Measurements from ENCODE around the gene TRIM34.

DNA sequence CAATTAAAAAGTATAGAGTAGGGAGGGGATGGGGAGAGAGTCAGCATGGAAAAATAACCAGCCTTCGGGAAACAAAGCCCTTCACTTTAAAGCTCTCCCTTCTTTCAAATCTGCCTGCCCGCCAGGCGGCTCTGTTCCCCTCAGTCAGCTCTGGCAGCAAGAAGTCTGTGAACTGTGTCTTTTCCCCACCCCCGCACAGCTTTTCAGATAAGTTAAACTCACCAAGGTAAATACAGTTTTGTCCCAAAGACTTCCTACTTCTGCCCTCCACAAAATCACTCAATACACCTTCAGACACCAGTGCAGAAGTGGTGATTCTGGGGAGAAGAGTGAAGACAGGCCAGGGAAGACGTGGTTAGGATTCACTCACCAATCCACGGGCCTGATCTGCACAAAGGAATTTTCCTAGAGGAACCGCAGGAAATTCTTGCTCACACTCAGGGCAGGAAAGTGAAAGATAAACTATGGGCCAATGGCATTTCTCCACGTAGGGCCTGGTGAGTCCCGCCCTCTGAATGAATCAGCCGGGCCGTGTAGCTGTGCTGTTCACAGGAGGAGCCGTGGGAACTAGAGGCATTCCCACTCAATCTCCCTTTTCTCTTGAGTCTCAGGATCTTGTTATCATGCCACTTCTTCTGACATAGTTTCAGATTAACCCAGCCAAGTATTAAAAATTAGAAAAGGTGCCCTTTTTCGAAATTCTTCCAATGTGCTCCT, 60.0 kb downstream of the TRIM34 start, which contains the start of gene TRIM5:
- TF ChIP-seq, protein P1, sequence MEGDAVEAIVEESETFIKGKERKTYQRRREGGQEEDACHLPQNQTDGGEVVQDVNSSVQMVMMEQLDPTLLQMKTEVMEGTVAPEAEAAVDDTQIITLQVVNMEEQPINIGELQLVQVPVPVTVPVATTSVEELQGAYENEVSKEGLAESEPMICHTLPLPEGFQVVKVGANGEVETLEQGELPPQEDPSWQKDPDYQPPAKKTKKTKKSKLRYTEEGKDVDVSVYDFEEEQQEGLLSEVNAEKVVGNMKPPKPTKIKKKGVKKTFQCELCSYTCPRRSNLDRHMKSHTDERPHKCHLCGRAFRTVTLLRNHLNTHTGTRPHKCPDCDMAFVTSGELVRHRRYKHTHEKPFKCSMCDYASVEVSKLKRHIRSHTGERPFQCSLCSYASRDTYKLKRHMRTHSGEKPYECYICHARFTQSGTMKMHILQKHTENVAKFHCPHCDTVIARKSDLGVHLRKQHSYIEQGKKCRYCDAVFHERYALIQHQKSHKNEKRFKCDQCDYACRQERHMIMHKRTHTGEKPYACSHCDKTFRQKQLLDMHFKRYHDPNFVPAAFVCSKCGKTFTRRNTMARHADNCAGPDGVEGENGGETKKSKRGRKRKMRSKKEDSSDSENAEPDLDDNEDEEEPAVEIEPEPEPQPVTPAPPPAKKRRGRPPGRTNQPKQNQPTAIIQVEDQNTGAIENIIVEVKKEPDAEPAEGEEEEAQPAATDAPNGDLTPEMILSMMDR (IDR thresholded peaks at IDR 0.05) = peak; percentile 20 to 56 (median 50)
- peak in 1 of 2 donors; percentile 31 for TF ChIP-seq POLR2A (IDR thresholded peaks at IDR 0.05)

Measured in sigmoid colon (tissue), 3 donors.